Activated CD4-positive, alpha-beta T cell treated with anti-CD3 and anti-CD28 coated beads for 1 hour (primary cell): ENCODE results near the gene HNRNPC.
"Not testable (repeated sequence)": the region's sequence is repeated elsewhere in the genome, so short reads cannot be mapped to it uniquely, and the experiment has no call there.

Experiments used
- DNase-seq: peaks from one replicate; pipeline ENCODE4 v3.0.0-alpha.2; 2020

Gene HNRNPC

DNA sequence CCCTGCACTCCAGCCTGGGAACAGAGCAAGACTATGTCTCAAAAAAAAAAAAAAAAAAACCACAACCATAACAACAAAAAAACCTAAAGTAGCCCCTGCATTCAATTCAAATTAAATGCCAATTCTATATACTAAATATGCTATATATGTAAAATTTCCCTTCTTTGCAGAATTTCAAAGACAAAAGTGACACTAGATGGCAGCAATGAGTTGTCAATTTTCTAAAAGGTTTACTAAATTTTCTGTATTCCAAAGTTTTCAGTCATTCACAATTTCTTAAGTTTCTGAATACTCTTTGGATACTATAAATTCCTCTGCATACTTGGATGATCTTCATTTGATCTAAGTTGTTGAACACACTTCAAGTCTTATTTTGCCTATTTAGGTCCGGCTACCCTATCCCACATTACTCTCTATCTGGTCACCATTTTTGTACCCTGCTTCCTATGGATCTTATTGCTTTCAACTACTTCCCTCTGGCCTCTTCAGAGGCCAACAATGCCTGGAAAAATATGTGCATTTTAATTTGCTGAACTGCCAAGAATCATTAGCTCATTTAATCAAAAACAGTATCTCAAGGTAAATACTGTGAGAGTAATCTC lies 27.9 kb downstream of the HNRNPC start:
- no peak for DNase-seq

DNA sequence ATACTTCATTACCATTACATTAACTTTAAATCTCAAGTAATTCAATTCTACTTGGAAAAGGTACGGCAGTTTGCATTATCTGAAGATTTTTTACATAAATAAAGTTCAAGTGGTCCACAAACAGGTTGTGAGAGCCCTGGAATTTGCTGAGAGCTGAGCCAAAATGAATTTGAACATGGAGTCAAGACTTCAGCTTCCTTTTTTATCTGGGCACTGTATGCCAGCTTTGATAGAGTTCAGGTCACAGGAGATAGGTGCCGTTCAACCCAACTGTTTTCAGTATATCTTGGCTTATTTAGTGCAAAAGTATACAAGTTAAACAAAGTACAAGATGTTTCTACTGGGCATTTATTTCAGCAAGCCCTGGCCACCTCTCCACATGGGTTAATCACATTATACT lies 28.8 kb downstream of the HNRNPC start:
- DNase-seq, result no peak

DNA sequence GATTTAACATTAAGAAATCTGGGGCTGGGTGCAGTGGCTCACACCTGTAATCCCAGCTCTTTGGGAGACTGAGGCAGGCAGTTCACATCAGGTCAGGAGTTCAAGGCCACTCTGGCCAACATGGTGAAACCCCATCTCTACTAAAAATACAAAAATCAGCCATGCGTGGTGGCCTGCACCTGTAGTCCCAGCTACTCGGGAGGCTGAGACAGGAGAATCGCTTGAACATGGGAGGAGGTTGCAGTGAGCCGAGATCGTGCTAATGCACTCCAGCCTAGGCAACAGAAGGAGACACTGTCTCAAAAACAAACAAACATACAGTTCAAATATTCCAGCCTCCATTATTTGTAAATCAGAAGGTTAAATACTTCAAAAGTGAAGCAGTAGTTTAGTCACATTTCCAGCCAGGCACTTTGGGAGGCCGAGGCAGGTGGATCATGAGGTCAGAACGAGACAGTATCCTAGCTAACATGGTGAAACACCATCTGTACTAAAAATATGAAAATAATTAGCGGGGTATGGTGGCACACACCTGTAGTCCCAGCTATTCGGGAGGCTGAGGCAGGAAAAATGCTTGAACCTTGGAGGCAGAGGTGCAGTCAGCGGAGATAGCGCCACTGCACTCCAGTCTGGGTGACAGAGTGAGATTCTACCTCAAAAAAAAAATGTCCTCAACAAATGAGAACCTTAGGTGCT lies 30.3 kb downstream of the HNRNPC start:
- DNase-seq, result no peak

DNA sequence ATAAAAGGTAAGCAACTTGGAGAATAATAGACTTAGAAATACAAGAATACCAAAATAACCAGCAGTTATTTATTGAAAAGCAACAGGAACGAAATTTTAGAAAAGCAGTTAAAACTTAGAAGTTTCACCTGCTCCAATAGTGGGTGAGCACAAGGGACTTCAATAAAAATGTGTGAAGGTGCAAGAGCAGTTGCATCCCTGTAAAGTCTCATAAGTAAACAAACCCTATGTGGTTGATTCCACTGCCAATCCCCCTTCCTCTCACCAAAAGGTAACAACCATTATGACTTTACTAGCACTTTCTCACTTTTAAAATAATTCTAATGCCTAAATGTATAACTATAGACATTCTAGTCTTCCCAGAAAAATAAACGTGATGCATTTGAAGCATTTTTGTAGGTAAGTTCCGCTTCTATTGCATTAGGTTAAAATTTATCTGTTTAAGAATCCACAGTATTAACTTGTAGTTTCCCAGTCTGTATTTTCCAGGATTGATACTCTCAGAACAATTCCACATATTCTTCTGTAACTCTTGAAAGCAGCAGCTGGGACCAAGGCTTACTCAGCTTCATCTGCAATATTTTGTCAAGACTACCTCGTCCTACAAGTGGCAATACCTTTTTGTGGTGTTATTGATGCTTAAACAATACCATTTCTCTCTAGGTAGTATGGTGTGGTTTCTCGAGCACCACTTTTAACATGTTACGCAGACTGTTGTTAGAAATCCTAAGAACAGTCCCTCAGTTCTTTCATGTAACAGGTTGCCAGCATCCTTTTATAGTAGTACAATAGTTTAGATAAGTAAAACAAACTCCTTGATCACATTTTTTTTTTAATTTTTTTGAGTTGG lies 32.1 kb downstream of the HNRNPC start:
- no peak for DNase-seq

DNA sequence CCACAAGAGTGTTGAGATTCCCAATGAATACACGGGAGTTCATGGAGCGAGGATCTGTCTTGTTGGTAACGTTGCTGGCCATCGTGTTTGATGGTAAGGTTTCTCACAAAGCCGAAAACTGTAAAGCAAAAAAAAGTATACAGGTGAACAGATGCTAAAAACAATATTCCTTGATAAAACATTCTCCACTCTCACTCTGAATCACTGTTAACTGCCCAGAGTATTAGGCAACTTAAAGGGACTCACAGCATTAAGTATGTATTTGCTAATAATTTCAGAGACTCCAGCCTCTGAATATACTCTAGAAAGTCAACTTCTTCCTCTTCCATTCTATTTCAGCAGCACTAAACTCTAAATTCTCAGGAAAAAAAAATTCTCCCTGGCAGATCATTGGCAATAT lies 35.1 kb downstream of the HNRNPC start:
- no peak for DNase-seq

DNA sequence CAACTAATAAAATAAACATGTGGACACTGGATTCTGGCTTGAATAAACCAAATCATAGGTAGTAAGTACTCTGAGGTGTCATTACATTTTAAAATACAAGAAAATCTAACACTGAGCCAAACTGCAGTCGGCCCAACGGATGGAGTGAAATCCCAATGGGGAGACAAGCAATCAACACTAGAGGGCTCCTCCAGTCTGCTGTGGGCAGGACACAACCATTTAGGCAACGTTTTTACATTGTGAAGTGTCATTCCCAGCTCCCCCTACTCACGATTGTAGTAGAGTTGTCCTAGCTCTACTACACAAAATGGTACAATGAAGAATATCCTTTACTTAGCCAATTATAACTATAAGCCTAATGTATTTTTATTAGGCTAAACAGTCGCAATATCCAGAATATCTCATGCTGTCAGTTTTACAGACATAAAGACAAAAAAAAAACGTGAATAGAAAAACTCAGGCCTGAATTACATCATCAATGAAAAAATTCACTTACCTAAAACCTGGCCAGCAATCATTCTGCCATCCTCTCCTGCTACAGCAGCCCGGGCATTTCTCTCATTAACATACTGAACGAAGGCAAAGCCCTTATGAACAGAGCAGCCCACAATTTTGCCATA lies 35.7 kb downstream of the HNRNPC start:
- DNase-seq, result no peak

DNA sequence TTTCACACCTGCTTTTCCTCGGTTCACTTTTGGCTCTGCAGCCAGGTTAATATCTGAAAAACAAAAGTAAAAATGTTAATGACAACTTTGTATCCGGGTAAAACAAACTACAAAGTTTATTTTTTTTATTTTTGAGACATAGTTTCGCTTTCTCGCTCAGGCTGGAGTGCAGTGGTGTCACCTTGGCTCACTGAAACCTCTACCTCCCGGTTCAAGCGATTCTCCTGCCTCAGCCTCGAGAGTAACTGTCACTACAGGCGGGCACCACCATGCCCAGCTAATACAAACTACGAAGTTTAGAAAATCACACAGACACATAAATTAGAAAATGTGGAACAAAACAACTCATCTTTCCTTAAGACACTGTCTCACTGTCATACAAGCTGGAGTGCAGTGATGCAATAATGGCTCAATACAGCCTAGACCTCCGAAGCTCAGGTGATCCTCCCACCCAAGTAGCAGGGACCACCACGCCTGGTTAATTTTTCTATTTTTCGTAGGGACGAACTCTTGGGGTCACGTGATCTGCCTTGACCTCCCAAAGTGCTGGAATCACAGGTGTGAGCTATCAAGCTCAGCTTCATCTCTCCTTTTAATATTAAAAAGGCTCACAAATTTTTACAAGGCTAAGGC lies 38.1 kb downstream of the HNRNPC start:
- no peak for DNase-seq

DNA sequence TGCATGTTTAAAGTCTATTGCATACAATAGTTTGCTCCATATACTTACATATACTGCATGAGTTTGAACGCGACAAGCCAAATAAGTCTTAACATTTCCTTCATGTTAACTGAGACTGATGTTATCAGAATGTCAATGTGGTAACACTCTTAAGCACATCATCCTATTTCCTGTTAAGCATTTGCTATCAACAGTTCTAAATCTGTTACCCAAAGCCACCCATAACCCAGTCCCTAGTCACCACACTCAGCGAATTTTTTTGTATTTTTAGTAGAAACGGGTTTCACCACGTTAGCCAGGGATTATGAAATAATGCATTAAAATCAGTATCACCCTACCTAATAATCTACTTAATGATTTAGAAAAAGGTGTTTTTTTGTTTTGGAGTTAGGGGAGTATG lies 39.4 kb downstream of the HNRNPC start:
- DNase-seq, result no peak

DNA sequence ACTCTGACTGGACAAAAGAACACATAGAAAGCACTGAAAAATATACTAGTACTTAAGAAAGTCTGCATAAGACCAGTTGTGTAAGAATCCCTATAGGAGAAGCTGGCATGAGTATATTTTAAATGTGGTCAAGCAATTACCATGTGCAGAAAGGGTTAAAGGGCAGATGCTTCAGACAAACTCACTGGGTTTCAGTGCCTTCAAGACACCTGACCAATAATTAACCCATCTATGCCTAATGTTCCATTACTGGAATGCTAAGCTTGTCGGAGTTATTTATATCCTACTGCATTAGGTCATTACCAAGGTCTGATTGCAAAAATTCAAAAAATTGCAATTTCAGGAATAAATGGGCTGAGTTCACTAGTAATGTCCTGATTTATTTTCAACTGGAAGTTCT lies 41.3 kb downstream of the HNRNPC start:
- no peak for DNase-seq

DNA sequence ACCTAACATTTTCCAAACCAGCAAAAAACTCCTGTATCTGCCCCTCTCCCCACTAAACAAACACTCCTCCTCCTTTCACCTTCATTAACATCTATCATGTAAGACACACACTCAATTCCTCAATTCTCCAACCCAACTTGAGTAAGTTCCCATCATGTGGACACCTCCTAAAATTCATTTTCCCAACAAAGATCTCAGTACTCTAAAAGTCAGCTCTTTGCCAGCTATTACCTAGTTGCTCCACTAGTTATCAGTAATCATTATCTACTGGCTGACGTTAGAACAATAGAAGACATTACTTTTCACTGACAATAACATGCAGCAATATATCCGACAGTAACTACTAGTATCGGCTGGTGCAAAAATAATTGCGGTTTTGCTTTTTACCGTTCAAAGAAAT lies 42.1 kb downstream of the HNRNPC start:
- no peak for DNase-seq

DNA sequence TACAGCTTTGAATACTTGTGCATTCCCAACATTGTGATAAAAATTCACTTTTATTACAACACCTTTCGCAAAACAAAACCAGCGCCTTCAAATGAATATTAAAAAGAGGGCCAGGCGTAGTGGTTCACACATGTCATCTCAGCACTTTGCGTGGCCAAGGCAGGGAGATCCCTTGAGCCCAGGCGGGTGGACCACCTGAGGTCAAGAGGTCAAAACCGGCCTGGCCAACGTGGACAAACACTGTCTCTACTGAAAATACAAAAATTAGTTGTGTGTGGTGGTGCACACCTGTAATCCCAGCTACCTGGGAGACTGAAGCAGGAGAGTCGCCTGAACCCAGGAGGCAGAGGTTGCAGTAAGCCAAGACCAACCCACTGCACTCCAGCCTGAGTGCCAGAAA lies 42.8 kb downstream of the HNRNPC start:
- DNase-seq, result no peak

DNA sequence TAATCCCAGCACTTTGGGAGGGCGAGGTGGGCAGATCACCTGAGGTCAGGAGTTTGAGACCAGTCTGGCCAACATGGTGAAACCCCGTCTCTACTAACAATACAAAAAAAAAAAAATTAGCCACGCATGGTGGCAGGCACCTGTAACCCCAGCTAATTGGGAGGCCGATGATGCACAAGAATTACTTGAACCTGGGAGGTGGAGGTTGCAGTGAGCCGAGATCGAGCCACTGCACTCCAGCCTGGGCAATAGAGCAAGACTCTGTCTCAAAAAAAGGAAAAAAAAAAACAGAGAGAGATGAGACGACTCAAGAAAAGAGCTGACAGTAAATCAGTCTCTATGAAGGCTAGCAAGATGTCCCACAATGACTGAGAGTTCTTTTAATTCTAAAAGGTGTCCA lies 44.1 kb downstream of the HNRNPC start:
- DNase-seq, result not testable (repeated sequence)

DNA sequence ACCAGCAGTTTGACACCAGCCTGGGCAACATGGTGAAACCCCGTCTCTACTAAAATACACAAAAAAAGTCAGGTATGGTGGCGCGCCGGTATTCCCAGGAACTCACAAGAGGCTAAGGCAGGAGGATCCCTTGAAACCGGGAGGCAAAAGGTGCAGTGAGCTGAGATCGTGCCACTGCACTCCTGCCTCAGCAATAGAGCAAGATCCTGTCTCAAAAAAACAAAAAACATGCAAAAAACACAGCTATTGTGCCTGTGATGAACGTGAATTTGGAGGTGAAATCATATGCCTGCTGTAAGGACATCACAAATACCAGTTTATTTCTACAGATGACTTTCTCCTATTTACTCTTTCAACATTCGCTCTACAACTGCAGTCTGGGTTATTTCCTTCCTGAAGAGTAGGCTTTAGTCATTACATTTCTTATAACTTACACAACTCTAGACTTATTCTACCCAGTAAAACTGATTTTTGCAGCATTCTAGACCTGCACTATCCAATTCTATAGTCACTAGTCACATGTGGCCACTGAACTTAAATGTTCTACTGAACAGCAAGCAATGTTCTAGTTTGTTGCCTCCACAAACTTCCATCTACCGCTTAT lies 48.3 kb downstream of the HNRNPC start:
- no peak for DNase-seq

DNA sequence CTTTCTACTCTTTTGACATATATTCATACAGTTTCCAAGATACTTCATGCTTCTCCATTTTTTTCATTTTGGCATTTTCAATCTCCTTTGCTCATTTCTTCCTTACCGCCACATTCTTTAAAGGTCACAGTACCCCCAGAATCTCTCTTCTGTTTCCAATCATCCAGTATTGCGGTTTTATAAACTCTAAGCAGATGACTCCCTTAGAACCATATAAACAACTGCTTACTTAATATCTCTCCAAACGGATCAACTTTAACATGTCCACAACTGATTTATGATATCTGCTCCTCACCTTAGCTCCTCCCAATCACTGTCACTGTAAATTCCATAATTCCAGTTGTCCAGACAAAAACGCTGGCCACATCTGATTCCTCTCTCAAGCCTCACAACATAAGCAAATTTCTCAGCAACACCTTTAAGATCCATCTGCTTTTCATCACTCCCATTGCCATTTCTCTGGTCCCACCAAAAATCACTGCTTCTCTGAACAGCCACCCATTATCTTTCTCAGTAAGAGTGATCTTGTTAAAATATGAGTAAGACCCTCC lies 49.6 kb downstream of the HNRNPC start:
- no peak for DNase-seq

DNA sequence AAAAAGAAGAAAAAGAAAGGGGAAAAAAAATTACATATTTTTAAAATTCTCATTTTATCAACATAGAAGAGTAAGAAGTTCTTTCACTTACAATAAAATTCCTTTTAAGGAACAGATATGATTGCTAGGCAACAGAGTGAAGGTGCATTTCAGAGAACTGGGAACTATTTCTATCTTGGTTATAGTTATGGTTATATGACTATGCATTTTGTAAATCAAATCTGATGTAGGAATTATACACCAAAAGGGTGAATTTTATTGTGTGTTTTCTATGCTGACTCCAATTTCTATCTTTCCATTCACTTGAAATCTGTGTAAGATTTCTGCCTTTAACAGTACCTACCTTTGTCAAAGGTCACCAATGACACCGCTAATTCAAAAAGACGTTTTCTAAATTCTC lies 50.1 kb downstream of the HNRNPC start:
- no peak for DNase-seq

DNA sequence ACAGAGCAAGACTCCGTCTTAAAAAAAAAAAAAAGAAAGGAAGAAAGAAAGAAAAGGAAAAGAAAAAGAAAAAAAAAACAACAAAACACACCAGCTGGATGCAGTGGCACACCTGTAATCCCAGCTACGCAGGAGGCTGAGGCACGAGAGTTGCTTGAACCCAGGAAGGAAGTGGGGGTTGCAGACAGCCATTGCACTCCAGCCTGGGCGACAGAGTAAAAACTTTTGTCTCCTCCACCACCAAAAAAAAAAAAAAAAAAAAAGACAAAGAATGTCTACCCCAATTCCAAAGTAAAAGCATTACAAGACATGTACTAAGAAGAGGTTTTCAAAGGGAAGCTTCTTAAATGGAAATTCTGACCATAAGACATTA lies 53.4 kb downstream of the HNRNPC start:
- no peak for DNase-seq

DNA sequence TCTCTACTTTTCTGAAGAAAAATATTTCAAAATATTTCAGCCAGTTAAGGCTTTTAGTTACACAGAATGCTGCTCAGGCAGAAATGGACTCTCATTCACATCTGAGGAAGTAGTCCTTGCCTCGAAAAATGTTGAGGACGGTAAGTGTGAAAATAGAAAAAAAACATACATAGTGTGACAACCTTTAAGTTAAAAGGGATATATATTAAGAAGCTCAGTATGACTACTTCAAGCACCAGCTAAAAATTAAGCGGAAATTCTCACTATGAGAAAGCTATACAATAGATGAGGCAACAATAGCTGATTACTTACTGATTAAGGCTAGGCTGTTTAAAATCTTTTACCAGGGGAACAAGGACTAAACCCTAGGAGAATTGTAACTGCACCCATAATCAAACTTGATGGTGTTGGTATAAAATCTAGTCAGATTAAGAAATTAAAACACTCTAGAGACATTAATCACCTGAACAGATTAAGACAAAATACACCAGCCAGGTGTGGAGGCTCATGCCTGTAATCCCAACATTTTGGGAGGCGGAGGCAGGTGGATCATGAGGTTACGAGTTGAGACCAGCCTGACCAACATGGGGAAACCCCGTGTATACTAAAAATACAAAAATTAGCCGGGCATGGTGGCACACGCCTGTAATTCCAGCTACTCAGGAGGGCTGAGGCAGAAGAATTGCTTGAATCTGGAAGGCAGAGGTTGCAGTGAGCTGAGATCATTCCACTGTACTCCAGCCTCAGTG lies 53.9 kb downstream of the HNRNPC start:
- no peak for DNase-seq

DNA sequence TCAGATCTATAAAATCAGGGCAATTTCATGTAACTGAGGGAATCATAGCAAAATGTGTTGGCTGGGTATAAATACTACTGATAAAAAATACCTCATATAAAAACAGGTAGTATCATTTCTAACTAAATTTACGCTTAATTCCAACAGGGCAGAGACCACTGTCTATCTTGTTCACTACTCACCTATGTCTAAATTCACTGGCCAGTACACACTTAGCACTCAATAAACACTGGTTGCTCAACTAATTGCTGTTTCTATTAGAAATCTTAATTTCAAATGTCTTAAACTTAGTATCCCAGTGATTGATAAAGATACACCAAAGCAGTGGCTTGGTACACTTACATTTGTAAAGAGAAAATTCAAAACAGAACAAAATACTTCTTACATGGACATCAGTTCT lies 55.6 kb downstream of the HNRNPC start:
- DNase-seq, result no peak

DNA sequence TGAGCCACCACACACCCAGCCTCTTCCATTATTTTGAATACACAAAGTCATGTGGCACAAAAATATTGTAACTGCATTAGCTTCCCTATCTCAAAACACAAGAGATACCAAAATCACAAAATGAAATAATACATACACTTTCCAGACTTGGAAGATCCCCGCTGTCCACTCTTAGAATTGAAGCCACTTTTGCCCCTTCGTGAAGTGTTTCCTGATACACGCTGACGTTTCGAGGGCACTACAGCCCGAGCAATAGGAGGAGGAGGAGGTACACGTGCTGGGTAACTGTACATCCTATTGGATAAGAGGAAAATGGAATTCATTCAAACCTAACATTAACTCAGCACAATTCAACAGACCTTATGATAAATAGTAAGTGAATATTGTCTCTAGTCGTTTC lies 56.4 kb downstream of the HNRNPC start:
- not testable (repeated sequence) for DNase-seq

DNA sequence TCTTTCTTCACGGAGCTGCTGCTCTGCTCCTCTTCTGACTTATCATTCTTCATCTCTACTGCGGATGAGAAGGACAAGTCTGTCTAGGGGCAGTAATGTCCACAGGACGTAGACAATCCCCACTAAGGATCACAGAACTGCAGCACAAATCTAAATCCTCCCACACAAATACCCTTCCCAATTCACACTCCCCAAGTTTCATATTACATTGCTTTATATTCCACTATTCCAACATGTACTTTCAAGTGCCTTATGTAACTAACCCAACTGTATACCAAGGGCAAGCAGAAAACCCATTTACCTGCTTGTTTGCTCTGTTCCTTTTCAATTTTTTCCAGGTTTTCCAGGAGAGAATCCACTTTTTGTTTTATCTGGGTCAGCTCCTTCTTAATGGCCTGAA lies 57.7 kb downstream of the HNRNPC start:
- DNase-seq, result no peak

DNA sequence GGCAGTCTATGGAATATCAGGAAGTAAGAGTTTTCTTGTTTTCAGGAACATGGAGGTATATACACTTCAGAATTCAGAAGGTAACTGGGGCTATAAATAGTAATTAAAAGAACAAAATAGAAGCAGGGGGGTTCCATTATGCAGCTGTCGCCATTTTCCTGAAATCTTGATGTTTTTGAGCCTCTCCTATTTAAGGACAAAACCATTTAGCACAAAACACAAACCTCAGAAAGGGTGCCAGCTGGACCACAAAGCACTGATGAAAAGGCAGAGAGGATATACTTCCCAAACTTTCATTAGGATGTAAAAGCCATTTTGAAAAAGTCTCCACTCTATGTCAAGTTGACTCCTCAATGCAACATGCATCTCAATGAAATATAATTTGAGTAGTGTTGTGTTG lies 59.2 kb downstream of the HNRNPC start:
- DNase-seq, result no peak

DNA sequence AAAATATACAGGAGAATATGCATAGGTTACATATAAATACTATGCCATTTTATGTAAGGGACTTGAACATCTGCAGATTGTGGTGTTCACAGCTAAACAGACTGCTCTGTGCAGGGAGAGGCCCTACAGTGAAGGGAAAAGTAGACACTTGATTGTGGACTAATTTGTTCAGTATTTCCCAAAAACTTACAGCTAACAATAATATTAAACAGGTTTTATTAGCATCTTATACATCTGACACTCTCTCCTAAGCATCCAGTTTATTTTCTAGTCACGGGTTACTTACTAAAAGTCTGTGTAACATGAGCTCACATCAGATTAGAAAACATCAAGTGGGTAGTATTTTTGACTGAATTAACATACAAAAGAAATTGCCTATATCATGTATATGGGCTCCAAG lies 60.1 kb downstream of the HNRNPC start:
- no peak for DNase-seq
